CD4-positive, CD25-positive, alpha-beta regulatory T cell (primary cell): ENCODE measurements around the gene NBAS. TPM values are rescaled to one million over a fixed set of nuclear protein-coding genes. Genes with fewer than 3 reads are reported as not detected.

Source experiments
- ATAC-seq, 2 donors: fragments of 150-1000 bp; cut with Tn5 transposase; one replicate each; pipeline ENCODE4 v1.10.0; 2021; ENCODE audit warnings: low read depth in 2 of 2, moderate number of reproducible peaks in 2 of 2, moderate library complexity in 1 of 2
- DNase-seq, 3 donors: peaks; one replicate each; pipeline versions ENCODE4 v3.0.0 to v3.0.0-alpha.2; 2012 to 2022; ENCODE audit warnings: mixed read lengths in 1 of 3
- H3K27ac ChIP-seq: one replicate; pipeline ENCODE4 v1.7.0; 2013; ENCODE audit warnings: mild to moderate bottlenecking, low read length; ENCODE audit not compliant: insufficient read depth, poor library complexity, severe bottlenecking
- H3K27me3 ChIP-seq: one replicate; pipeline ENCODE4 v1.7.0; 2013; ENCODE audit warnings: low read length; ENCODE audit not compliant: control insufficient read depth, insufficient read depth
- H3K36me3 ChIP-seq: one replicate; pipeline ENCODE4 v1.7.0; 2013; ENCODE audit warnings: mild to moderate bottlenecking, low read length, moderate library complexity; ENCODE audit not compliant: control insufficient read depth, insufficient read depth
- H3K4me1 ChIP-seq: 2 replicates; pipeline ENCODE4 v1.7.0; 2013; ENCODE audit warnings: mild to moderate bottlenecking, low read length; ENCODE audit not compliant: insufficient read depth, control insufficient read depth, poor library complexity, severe bottlenecking
- H3K4me3 ChIP-seq: one replicate; pipeline ENCODE4 v1.7.0; 2013; ENCODE audit warnings: low read depth, mild to moderate bottlenecking, low read length, moderate library complexity
- H3K9me3 ChIP-seq, 2 experiments: 1 replicate in 1 of 2; 2 replicates in 1 of 2; pipeline ENCODE4 v1.7.0; 2013; ENCODE audit warnings: low read length in 2 of 2, mild to moderate bottlenecking in 1 of 2, moderate library complexity in 1 of 2; ENCODE audit not compliant: control insufficient read depth in 2 of 2
- H3K27ac Mint-ChIP-seq, 3 donors: one replicate each; pipeline ENCODE4 v1.8.0; 2020 to 2022; ENCODE audit warnings: mild to moderate bottlenecking in 3 of 3, mixed read lengths in 3 of 3, moderate library complexity in 2 of 3
- H3K27me3 Mint-ChIP-seq: one replicate; pipeline ENCODE4 v1.8.0; 2022; ENCODE audit warnings: mild to moderate bottlenecking, mixed read lengths
- H3K36me3 Mint-ChIP-seq: one replicate; pipeline ENCODE4 v1.8.0; 2020; ENCODE audit warnings: mixed read lengths
- H3K4me1 Mint-ChIP-seq, 4 donors: one replicate each; pipeline ENCODE4 v1.8.0; 2020 to 2022; ENCODE audit warnings: mixed read lengths in 4 of 4, mild to moderate bottlenecking in 1 of 4
- H3K4me3 Mint-ChIP-seq, 4 donors: one replicate each; pipeline ENCODE4 v1.8.0; 2020 to 2022; ENCODE audit warnings: mild to moderate bottlenecking in 4 of 4, mixed read lengths in 4 of 4, moderate library complexity in 3 of 4
- H3K9me3 Mint-ChIP-seq, 7 donors: one replicate each; pipeline ENCODE4 v1.8.0; 2020 to 2022; ENCODE audit warnings: mixed read lengths in 7 of 7, mild to moderate bottlenecking in 3 of 7, moderate library complexity in 2 of 7
- polyA plus RNA-seq, 4 donors: library from polyadenylated mRNA; unstranded; fragments of 300-500 nt; fragmentation: Illumina TruSeq; gene quantifications; one replicate each; pipeline ENCODE4 v1.2.3, GENCODE V29; 2021
- total RNA-seq: library from RNA; stranded (reverse); gene quantifications from one replicate; pipeline ENCODE4 v1.2.3, GENCODE V29; 2022

Gene NBAS
- total and polyA plus RNA-seq, 5 donors from 2014 or later: 18.5 to 31.9 (median 19.5) TPM

DNA sequence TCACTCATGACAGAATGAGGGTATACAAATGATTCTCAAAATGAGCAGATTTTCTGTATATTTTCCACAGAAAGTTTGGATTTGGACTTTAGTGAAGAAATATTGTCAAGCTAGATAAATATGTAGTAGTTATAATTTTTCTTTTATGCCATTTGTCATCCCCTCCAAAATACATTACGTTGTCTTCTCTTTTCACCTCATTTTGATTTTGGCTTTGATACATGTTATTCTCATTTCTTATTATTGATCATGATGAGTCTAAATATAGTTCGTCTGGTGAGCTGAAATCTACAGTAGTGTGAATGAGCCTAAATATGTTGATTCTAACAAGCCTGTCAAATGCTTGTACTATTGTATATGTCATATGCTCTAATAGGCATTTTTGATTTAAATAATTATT, 42.8 kb upstream of the NBAS start:
- Mint-ChIP-seq H3K4me3 (no peak overlapping the region), H3K27ac (no peak overlapping the region), H3K36me3 (peaks cover 67% of the 10 kb centered on the region), H3K27me3 (no peaks in the 10 kb centered on the region), H3K4me1 (peaks cover 0 to 5% (median 5%) of the 10 kb centered on the region in 4 donors), H3K9me3 (no peaks in the 10 kb centered on the region)
- no peak overlapping the region for H3K27ac ChIP-seq
- H3K4me3 ChIP-seq: no peak overlapping the region
- peaks cover 94% of the 10 kb centered on the region for H3K36me3 ChIP-seq
- DNase-seq (no peak), ATAC-seq (no peak)
- H3K4me1 ChIP-seq: no peaks in the 10 kb centered on the region
- no peaks in the 10 kb centered on the region for H3K9me3 ChIP-seq
- H3K27me3 ChIP-seq: no peaks in the 10 kb centered on the region

DNA sequence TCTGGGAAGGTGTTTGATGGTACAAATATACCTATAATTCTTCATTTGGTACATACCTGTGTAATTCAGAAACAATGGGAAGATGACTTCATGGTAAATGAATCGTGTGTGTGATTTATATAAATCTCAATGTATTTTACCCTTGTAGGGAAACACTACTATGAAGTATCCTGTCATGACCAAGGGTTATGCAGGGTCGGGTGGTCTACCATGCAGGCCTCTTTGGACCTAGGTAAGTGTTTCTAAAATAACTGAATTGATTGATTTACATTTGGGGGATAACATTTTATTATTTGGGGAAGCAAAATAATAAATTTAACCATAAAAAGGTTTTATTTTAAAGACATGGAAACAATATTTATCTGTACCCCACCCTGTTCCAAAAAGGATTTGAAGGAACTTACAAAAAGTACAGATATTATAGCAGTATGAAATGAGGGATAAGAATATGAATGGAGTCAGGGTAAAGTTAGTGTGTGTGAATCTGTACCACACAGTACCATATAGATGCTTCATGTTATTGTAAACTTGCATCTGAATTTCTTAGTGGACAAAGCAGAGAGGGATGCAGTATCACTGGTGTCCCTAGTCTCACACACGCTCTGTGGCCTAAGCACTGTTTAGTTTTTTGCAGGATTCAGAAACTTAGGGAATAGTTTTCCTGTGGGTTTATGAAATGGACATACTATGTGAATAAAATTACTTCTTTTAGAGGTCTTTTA, 42.1 kb upstream of the NBAS start:
- peaks cover 71% of the 10 kb centered on the region for H3K36me3 Mint-ChIP-seq
- H3K27ac Mint-ChIP-seq: no peak overlapping the region
- Histone ChIP-seq H3K4me1 (no peaks in the 10 kb centered on the region), H3K9me3 (no peaks in the 10 kb centered on the region), H3K27me3 (no peaks in the 10 kb centered on the region), H3K36me3 (peaks cover 92% of the 10 kb centered on the region), H3K4me3 (no peak overlapping the region), H3K27ac (no peak overlapping the region)
- H3K9me3 Mint-ChIP-seq: no peaks in the 10 kb centered on the region
- H3K4me3 Mint-ChIP-seq: no peak overlapping the region
- H3K4me1 Mint-ChIP-seq: peaks cover 0 to 12% (median 5%) of the 10 kb centered on the region in 4 donors
- ATAC-seq (no peak), DNase-seq (no peak)
- H3K27me3 Mint-ChIP-seq: no peaks in the 10 kb centered on the region

DNA sequence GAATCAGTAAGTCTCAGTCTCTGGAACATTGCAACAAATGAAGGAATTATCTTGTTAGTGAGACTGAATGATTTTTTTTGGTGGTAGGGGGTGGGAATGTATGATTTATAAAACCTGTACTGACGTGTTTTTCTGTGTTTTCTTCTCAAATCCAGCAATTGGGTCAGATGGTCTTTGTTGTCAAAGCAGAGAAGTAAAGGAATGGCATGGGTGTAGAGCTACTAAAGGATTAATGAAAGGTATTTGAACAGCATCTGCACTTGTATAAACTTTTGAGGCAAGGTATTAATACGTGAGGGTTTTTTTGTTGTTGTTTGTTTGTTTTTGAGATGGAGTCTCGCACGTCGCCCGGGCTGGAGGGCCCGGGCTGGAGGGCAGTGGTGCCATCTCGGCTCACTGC, 41.3 kb upstream of the NBAS start:
- Mint-ChIP-seq H3K4me1 (peaks cover 0 to 13% (median 4%) of the 10 kb centered on the region in 4 donors), H3K9me3 (no peaks in the 10 kb centered on the region), H3K27me3 (no peaks in the 10 kb centered on the region), H3K36me3 (peaks cover 67% of the 10 kb centered on the region), H3K4me3 (no peak overlapping the region), H3K27ac (no peak overlapping the region)
- Histone ChIP-seq H3K9me3 (no peaks in the 10 kb centered on the region), H3K4me3 (no peak overlapping the region), H3K27ac (no peak overlapping the region), H3K27me3 (no peaks in the 10 kb centered on the region), H3K4me1 (no peaks in the 10 kb centered on the region), H3K36me3 (peaks cover 92% of the 10 kb centered on the region)
- ATAC-seq: no peak
- no peak for DNase-seq

DNA sequence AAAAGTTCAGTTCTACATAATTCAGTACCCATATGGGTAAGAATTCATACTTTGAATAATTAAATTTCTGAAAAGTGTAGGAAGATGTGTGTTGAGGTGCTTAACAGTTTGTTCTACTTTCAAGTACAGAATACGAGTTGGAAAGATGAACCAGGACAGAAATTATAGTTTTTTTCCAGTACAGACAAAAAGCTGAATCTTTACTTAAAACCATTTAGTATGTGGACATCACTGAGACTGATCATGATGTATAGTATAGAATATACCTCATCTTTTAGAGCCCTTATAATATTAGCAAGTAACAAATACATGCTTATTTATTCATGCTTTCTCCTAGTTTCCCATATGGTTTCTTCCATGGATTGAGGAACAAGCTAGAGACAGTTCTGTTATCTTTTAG, 40.5 kb upstream of the NBAS start:
- Mint-ChIP-seq H3K4me3 (no peak overlapping the region), H3K27me3 (no peaks in the 10 kb centered on the region), H3K27ac (no peak overlapping the region), H3K9me3 (no peaks in the 10 kb centered on the region), H3K36me3 (peaks cover 67% of the 10 kb centered on the region), H3K4me1 (peaks cover 0 to 20% (median 6%) of the 10 kb centered on the region in 4 donors)
- no peak for DNase-seq
- no peaks in the 10 kb centered on the region for H3K27me3 ChIP-seq
- H3K4me3 ChIP-seq: no peak overlapping the region
- H3K36me3 ChIP-seq: peaks cover 92% of the 10 kb centered on the region
- no peaks in the 10 kb centered on the region for H3K9me3 ChIP-seq
- no peak overlapping the region for H3K27ac ChIP-seq
- ATAC-seq: no peak
- H3K4me1 ChIP-seq: no peaks in the 10 kb centered on the region

DNA sequence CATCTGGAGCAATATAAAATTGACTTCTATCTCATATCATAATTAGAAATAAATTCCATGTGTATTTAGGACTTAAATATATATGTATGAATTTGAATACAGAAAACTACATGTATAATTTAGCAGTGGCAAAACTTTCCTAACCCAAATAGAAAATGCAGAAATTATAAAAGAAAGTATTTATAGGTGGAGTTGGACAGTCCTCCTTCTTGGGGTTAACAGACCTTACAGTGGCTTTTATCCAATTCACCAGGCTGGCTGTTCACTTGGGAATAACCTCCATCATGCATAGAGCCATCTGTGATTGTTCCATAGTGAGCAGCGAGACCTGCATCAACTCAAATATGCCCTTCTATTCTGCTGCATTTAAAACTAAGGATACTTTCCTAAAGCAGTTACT, 38.9 kb upstream of the NBAS start:
- Mint-ChIP-seq H3K4me1 (peaks cover 13 to 21% (median 14%) of the 10 kb centered on the region in 4 donors), H3K27ac (no peak overlapping the region), H3K27me3 (no peaks in the 10 kb centered on the region), H3K9me3 (no peaks in the 10 kb centered on the region), H3K36me3 (peaks cover 69% of the 10 kb centered on the region), H3K4me3 (no peak overlapping the region)
- no peak overlapping the region for H3K27ac ChIP-seq
- H3K36me3 ChIP-seq: peaks cover 90% of the 10 kb centered on the region
- no peaks in the 10 kb centered on the region for H3K27me3 ChIP-seq
- no peak overlapping the region for H3K4me3 ChIP-seq
- DNase-seq (no peak), ATAC-seq (no peak)
- H3K9me3 ChIP-seq: no peaks in the 10 kb centered on the region
- H3K4me1 ChIP-seq: no peaks in the 10 kb centered on the region

DNA sequence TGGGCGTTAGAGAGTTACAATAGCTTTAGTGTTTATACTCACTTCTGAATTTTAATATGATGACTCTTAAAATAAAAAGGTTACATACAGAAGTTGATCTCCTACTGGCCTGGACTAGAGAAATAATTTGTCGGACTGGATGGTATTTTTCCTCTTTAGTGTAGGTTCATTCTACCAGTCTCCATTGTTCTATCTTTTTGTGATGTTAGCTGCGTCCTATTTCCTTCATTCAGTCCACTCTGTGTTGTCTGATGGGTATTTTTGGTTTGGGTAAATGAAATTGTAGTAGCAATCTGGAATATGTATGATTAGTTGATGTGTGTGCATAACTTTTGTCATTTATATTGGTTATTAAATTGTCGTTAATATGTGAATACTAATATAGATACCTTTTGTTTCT, 35.8 kb upstream of the NBAS start:
- peaks cover 64% of the 10 kb centered on the region for H3K36me3 ChIP-seq
- no peak overlapping the region for H3K27ac ChIP-seq
- DNase-seq (no peak), ATAC-seq (no peak)
- no peaks in the 10 kb centered on the region for H3K9me3 ChIP-seq
- Mint-ChIP-seq H3K9me3 (no peaks in the 10 kb centered on the region), H3K4me3 (peak overlapping the region in 1 of 4 donors; percentile 21), H3K36me3 (peaks cover 41% of the 10 kb centered on the region), H3K4me1 (peaks cover 27 to 43% (median 43%) of the 10 kb centered on the region in 4 donors), H3K27me3 (no peaks in the 10 kb centered on the region), H3K27ac (no peak overlapping the region)
- no peak overlapping the region for H3K4me3 ChIP-seq
- H3K27me3 ChIP-seq: no peaks in the 10 kb centered on the region
- peaks cover 18% of the 10 kb centered on the region for H3K4me1 ChIP-seq

DNA sequence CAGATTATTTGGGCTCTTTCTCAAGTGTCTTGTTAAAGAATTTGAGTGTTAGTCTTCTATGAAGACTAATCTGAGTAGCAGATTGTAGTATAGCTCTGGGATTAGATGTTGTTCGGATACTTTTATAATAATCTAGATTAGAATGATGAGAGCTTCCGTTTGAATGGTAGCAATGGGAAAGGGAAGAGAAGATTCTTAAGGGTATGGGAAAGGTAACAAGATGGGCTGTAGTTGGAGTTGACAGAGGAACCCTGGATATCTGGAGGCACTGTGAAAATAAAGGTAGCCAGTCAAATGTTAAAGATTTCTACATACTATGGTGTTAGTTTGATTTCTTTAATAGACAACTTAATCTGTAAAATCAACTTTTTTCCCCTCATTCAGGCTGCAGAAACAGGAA, 35.2 kb upstream of the NBAS start:
- ATAC-seq: no peak
- Mint-ChIP-seq H3K4me1 (peaks cover 27 to 48% (median 47%) of the 10 kb centered on the region in 4 donors), H3K4me3 (peak overlapping the region in 2 of 4 donors; percentile 23 to 39), H3K27me3 (no peaks in the 10 kb centered on the region), H3K9me3 (no peaks in the 10 kb centered on the region), H3K27ac (peak overlapping the region in 1 of 3 donors; percentile 0), H3K36me3 (peaks cover 36% of the 10 kb centered on the region)
- Histone ChIP-seq H3K27ac (no peak overlapping the region), H3K27me3 (no peaks in the 10 kb centered on the region), H3K36me3 (peaks cover 58% of the 10 kb centered on the region), H3K4me3 (no peak overlapping the region), H3K4me1 (peaks cover 20% of the 10 kb centered on the region), H3K9me3 (no peaks in the 10 kb centered on the region)
- DNase-seq: no peak

DNA sequence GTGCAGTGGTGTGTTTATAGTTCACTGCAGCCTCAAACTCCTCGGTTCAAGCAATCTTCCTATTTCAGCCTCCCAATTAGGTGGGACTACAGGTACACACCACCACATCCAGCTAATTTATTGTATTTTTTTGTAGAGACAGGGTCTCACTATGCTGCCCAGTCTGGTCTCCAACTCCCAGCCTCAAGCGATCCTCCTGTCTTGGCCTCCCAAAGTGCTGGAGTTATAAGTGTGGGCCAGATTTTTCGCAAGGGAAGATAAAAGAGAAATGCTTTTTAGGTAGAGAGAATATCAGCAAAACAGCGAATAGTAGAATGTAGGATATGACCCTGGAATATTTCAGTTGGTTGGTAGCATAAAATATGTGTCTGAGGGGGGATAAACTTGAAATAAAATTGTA, 34.8 kb upstream of the NBAS start:
- Mint-ChIP-seq H3K27me3 (no peaks in the 10 kb centered on the region), H3K9me3 (peaks cover 0 to 2% (median 0%) of the 10 kb centered on the region in 7 donors), H3K4me1 (peaks cover 31 to 52% (median 51%) of the 10 kb centered on the region in 4 donors), H3K27ac (no peak overlapping the region), H3K36me3 (peaks cover 33% of the 10 kb centered on the region), H3K4me3 (peak overlapping the region in 1 of 4 donors; percentile 39)
- Histone ChIP-seq H3K4me1 (peaks cover 25% of the 10 kb centered on the region), H3K36me3 (peaks cover 54% of the 10 kb centered on the region), H3K27ac (no peak overlapping the region), H3K4me3 (no peak overlapping the region), H3K9me3 (no peaks in the 10 kb centered on the region), H3K27me3 (no peaks in the 10 kb centered on the region)
- DNase-seq (no peak), ATAC-seq (no peak)
